DND-41 (cell line): ENCODE results near the gene DNAH2.

Source experiments
- ATAC-seq: fragments of 200-7000 bp; cut with Tn5 transposase; 3 replicates; pipeline ENCODE4 v1.9.1; 2021; ENCODE audit warnings: low read depth; ENCODE audit not compliant: insufficient read depth
- DNase-seq: peaks from one replicate; pipeline ENCODE4 v3.0.0-alpha.2; 2020
- H2AFZ ChIP-seq: 2 replicates; pipeline ENCODE4 v1.6.0; 2012; ENCODE audit warnings: low read depth, low read length
- H3K27ac ChIP-seq: 2 replicates; pipeline ENCODE4 v1.5.1; 2012; ENCODE audit warnings: low read length, inconsistent platforms
- H3K27me3 ChIP-seq: fragments of 200-600 bp; sonication (generic); 2 replicates; pipeline ENCODE4 v1.6.0; 2012; ENCODE audit warnings: low read length, mild to moderate bottlenecking, inconsistent platforms; ENCODE audit not compliant: insufficient read depth, poor library complexity
- H3K36me3 ChIP-seq: 2 replicates; pipeline ENCODE4 v1.5.1; 2012; ENCODE audit warnings: low read length, inconsistent platforms; ENCODE audit not compliant: insufficient read depth
- H3K4me1 ChIP-seq: 2 replicates; pipeline ENCODE4 v1.5.1; 2012; ENCODE audit warnings: mild to moderate bottlenecking, low read length; ENCODE audit not compliant: insufficient read depth
- H3K4me2 ChIP-seq: 2 replicates; pipeline ENCODE4 v1.6.0; 2012; ENCODE audit warnings: mild to moderate bottlenecking, moderate library complexity, low read length, inconsistent platforms; ENCODE audit not compliant: insufficient read depth
- H3K4me3 ChIP-seq, 2 experiments: fragments of 200-600 bp in 1 of 2; shearing (Covaris generic) in 1 of 2; 2 replicates each; pipeline ENCODE4 v1.5.1; 2012 to 2016; ENCODE audit warnings: inconsistent platforms in 2 of 2, low read length in 2 of 2, mild to moderate bottlenecking in 2 of 2, low read depth in 1 of 2, moderate library complexity in 1 of 2
- H3K79me2 ChIP-seq: 2 replicates; pipeline ENCODE4 v1.6.0; 2012; ENCODE audit warnings: low read length, inconsistent platforms; ENCODE audit not compliant: insufficient read depth
- H3K9ac ChIP-seq: 2 replicates; pipeline ENCODE4 v1.6.0; 2012; ENCODE audit warnings: low read depth, mild to moderate bottlenecking, inconsistent platforms, low read length, moderate library complexity
- H3K9me3 ChIP-seq: 2 replicates; pipeline ENCODE4 v1.5.1; 2012; ENCODE audit warnings: low read length, moderate library complexity, mild to moderate bottlenecking, inconsistent platforms; ENCODE audit not compliant: insufficient read depth, severe bottlenecking
- H4K20me1 ChIP-seq: 2 replicates; pipeline ENCODE4 v1.6.0; 2012; ENCODE audit warnings: low read length; ENCODE audit not compliant: insufficient read depth
- EZH2 ChIP-seq: IDR thresholded peaks from 3 replicates; pipeline ENCODE4 v1.6.1; 2012; ENCODE audit warnings: borderline replicate concordance, low read depth, mild to moderate bottlenecking, moderate library complexity, low read length, inconsistent platforms; ENCODE audit not compliant: severe bottlenecking
- TF ChIP-seq, protein P1 (sequence below): IDR thresholded peaks from 2 replicates; pipeline ENCODE4 v1.5.1; 2012; ENCODE audit warnings: borderline replicate concordance, low read length, moderate library complexity, mild to moderate bottlenecking; ENCODE audit not compliant: poor library complexity, severe bottlenecking; ENCODE audit errors: extremely low read depth

Gene DNAH2

DNA sequence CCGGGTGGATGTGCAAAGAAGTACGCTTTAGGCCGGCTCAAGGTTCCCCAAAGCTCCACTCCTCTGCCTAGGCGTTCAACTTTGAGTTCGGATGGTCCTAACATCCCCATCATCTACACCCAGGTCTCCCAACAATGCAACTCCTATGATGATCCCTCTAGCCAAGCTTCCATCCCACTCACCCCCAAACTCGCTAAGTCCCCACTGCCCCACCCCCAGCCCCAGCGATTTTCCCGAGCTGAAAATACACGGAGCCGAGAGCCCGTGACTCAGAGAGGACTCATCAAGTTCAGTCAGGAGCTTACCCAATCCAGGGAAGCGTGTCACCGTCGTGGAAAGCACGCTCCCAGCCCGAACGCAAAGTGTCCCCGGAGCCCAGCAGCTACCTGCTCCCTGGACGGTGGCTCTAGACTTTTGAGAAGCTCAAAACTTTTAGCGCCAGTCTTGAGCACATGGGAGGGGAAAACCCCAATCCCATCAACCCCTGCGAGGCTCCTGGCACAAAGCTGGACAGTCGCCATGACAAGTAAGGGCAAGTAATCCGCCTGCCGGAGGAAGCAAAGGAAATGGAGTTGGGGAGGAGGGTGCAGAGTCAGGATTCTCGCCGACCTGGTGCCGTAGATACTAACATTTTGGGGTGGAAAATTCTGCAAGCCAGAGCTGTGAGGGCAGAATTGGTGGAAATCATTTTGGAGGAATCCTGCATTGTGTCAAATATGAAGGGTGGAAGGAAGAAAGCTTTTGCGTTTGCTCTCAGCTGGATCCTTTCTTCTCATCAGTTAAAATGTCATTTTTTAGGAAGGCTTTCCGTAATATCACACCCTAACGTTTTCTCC lies 30.3 kb upstream of the DNAH2 start, which contains the start of gene TP53:
Gene TP53, minus strand, starts transcription at position 419 of the 836 bp plus-strand sequence. CDS start 10,896 bp downstream, outside the sequence.
- peak; percentile 94 for DNase-seq
- Histone ChIP-seq H3K27me3 (no peaks in the 10 kb centered on the region), H4K20me1 (peaks cover 30% of the 10 kb centered on the region), H3K36me3 (peaks cover 34% of the 10 kb centered on the region), H3K4me1 (peaks cover 45% of the 10 kb centered on the region), H3K9ac (peak within 1 kb of the TSS; percentile 92), H2AFZ (peak within 1 kb of the TSS; percentile 96), H3K27ac (peak within 1 kb of the TSS; percentile 98), H3K79me2 (peaks cover 65% of the 10 kb centered on the region), H3K4me3 (peak within 1 kb of the TSS; percentile 78 to 91), H3K4me2 (peak within 1 kb of the TSS; percentile 98), H3K9me3 (no peaks in the 10 kb centered on the region)
- no peak for TF ChIP-seq EZH2
- TF ChIP-seq, protein P1, sequence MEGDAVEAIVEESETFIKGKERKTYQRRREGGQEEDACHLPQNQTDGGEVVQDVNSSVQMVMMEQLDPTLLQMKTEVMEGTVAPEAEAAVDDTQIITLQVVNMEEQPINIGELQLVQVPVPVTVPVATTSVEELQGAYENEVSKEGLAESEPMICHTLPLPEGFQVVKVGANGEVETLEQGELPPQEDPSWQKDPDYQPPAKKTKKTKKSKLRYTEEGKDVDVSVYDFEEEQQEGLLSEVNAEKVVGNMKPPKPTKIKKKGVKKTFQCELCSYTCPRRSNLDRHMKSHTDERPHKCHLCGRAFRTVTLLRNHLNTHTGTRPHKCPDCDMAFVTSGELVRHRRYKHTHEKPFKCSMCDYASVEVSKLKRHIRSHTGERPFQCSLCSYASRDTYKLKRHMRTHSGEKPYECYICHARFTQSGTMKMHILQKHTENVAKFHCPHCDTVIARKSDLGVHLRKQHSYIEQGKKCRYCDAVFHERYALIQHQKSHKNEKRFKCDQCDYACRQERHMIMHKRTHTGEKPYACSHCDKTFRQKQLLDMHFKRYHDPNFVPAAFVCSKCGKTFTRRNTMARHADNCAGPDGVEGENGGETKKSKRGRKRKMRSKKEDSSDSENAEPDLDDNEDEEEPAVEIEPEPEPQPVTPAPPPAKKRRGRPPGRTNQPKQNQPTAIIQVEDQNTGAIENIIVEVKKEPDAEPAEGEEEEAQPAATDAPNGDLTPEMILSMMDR = no peak
- ATAC-seq = peak; percentile 56

DNA sequence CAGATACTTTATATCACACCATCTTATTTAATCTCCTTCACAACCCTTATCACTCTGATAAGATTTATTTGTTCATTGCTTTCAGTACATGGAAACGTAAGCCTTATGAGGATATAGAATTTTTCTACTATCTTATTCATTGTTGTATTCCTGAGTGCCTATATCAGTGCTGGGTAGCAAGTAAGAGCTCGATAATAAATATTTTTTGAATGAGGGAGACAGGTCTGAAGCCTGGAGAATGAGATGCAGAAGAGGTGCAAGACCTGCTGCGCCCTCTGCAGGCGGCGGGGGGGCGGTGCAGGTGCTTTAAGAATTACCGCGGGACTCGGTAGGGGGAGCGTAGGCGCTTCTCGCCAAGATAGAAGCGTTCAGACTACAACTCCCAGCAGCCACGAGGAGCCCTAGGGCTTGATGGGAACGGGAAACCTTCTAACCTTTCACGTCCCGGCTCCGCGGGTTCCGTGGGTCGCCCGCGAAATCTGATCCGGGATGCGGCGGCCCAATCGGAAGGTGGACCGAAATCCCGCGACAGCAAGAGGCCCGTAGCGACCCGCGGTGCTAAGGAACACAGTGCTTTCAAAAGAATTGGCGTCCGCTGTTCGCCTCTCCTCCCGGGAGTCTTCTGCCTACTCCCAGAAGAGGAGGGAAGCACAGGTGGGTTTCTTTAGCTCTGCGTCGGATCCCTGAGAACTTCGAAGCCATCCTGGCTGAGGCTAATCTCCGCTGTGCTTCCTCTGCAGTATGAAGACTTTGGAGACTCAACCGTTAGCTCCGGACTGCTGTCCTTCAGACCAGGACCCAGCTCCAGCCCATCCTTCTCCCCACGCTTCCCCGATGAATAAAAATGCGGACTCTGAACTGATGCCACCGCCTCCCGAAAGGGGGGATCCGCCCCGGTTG lies 29.4 kb upstream of the DNAH2 start, which contains the start of gene WRAP53:
Gene WRAP53, plus strand, starts transcription at position 570 of the 900 bp plus-strand sequence. Its CDS starts 172 bp downstream, at position 742.
- H3K9ac ChIP-seq = peak within 1 kb of the TSS; percentile 92
- ATAC-seq (peak; percentile 88), DNase-seq (peak; percentile 98)
- peaks cover 26% of the 10 kb centered on the region for H4K20me1 ChIP-seq
- no peaks in the 10 kb centered on the region for H3K9me3 ChIP-seq
- peaks cover 57% of the 10 kb centered on the region for H3K79me2 ChIP-seq
- H3K27me3 ChIP-seq = no peaks in the 10 kb centered on the region
- peaks cover 45% of the 10 kb centered on the region for H3K4me1 ChIP-seq
- H3K27ac ChIP-seq = peak within 1 kb of the TSS; percentile 98
- peaks cover 34% of the 10 kb centered on the region for H3K36me3 ChIP-seq
- TF ChIP-seq, protein P1 = peak; percentile 100
- TF ChIP-seq EZH2 = no peak
- peak within 1 kb of the TSS; percentile 96 for H2AFZ ChIP-seq
- peak within 1 kb of the TSS; percentile 78 to 91 for H3K4me3 ChIP-seq
- peak within 1 kb of the TSS; percentile 98 for H3K4me2 ChIP-seq

DNA sequence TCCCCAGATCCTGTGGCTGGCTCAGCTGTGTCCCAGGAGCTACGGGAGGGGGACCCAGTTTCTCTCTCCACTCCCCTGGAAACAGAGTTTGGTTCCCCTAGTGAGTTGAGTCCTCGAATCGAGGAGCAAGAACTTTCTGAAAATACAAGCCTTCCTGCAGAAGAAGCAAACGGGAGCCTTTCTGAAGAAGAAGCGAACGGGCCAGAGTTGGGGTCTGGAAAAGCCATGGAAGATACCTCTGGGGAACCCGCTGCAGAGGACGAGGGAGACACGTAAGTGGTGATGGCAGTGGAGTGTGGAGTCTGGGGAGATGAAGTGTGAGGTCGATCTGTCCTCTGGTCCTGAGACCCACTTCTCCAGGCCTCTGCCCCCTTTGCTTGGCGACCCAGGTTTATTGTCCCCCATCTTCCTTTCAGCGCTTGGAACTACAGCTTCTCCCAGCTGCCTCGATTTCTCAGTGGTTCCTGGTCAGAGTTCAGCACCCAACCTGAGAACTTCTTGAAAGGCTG lies 28.7 kb upstream of the DNAH2 start:
- peaks cover 50% of the 10 kb centered on the region for H3K79me2 ChIP-seq
- peak overlapping the region; percentile 81 for H3K27ac ChIP-seq

More for the DNA sequence above, 28.7 kb upstream of the DNAH2 start:
- Histone ChIP-seq H3K27me3 (no peaks in the 10 kb centered on the region), H3K9ac (peak overlapping the region; percentile 92), H3K4me2 (peak overlapping the region; percentile 98), H4K20me1 (peaks cover 20% of the 10 kb centered on the region), H3K4me1 (peaks cover 42% of the 10 kb centered on the region), H3K4me3 (peak overlapping the region; percentile 69 to 91), H2AFZ (peak overlapping the region; percentile 96), H3K36me3 (peaks cover 34% of the 10 kb centered on the region), H3K9me3 (no peaks in the 10 kb centered on the region)
- DNase-seq (no peak), ATAC-seq (no peak)
- no peak for TF ChIP-seq EZH2
- TF ChIP-seq, protein P1 = no peak
